SK-N-SH (cell line): ENCODE data around the gene ACOT7. TPM values are rescaled to one million over a fixed set of nuclear protein-coding genes. Genes with fewer than 3 reads are reported as not detected.
A peak's percentile ranks its signal among the peaks of the same experiment; 100 is the strongest.
"Not testable (repeated sequence)": the region's sequence is repeated elsewhere in the genome, so short reads cannot be mapped to it uniquely, and the experiment has no call there.

Experiments
- CTCF ChIA-PET: fragments of 300-600, 350-600 bp; formaldehyde crosslinking; extraction: SDS; loops from one replicate; lab custom pipeline; 2021; lab: Yijun Ruan, JAX
- POLR2A ChIA-PET: fragments of 350-600 bp; sonication (Branson Sonifier 250); formaldehyde crosslinking; extraction: SDS; loops from one replicate; lab custom pipeline; 2020; ENCODE audit warnings: antibody characterized with exemption, inconsistent platforms; lab: Yijun Ruan, JAX
- DNase-seq: peaks from one replicate; pipeline ENCODE4 v3.0.0; 2012
- H2AFZ ChIP-seq: fragments of 200-600 bp; sonication (generic); 2 replicates; pipeline ENCODE4 v1.8.1; 2016; ENCODE audit warnings: antibody characterized with exemption, mild to moderate bottlenecking, low read depth
- H3F3A ChIP-seq: fragments of 200-600 bp; sonication (generic); replicated peaks from 2 replicates; pipeline ENCODE3; 2016; ENCODE audit warnings: antibody characterized with exemption, mild to moderate bottlenecking; ENCODE audit not compliant: insufficient read depth
- H3K27ac ChIP-seq, 2 experiments: fragments of 200-500 bp in 1 of 2; fragments of 200-600 bp in 1 of 2; sonication (Bioruptor generic) in 1 of 2; sonication (generic), shearing (Covaris generic) in 1 of 2; 2 replicates each; pipeline versions ENCODE4 v1.5.1 to v1.6.1; 2014 to 2016; ENCODE audit warnings: low read depth in 2 of 2, inconsistent platforms in 1 of 2, low read length in 1 of 2, mild to moderate bottlenecking in 1 of 2, mixed read lengths in 1 of 2
- H3K27me3 ChIP-seq: fragments of 200-600 bp; sonication (generic), shearing (Covaris generic); 2 replicates; pipeline ENCODE4 v1.6.1; 2016; ENCODE audit warnings: mixed run types; ENCODE audit not compliant: insufficient read depth
- H3K36me3 ChIP-seq, 2 experiments: fragments of 200-500 bp in 1 of 2; fragments of 200-600 bp in 1 of 2; sonication (Bioruptor generic) in 1 of 2; sonication (generic) in 1 of 2; replicated peaks in 1 of 2; 2 replicates each; pipeline versions ENCODE3 to v1.5.1; 2014 to 2016; ENCODE audit warnings: low read length in 1 of 2, mild to moderate bottlenecking in 1 of 2; ENCODE audit not compliant: insufficient read depth in 2 of 2, control insufficient read depth in 1 of 2
- H3K4me1 ChIP-seq, 2 experiments: fragments of 200-500 bp in 1 of 2; fragments of 200-600 bp in 1 of 2; sonication (Bioruptor generic) in 1 of 2; sonication (generic), shearing (Covaris generic) in 1 of 2; 2 replicates each; pipeline versions ENCODE4 v1.5.1 to v1.6.1; 2014 to 2016; ENCODE audit warnings: low read depth in 1 of 2, low read length in 1 of 2, mixed run types in 1 of 2; ENCODE audit not compliant: insufficient read depth in 2 of 2, control insufficient read depth in 1 of 2
- H3K4me2 ChIP-seq: fragments of 200-600 bp; sonication (generic), shearing (Covaris generic); 2 replicates; pipeline ENCODE4 v1.6.1; 2017; ENCODE audit warnings: mixed run types
- H3K4me3 ChIP-seq, 2 experiments: fragments of 200-500 bp in 1 of 2; fragments of 200-600 bp in 1 of 2; sonication (Bioruptor generic) in 1 of 2; sonication (generic), shearing (Covaris generic) in 1 of 2; 2 replicates each; pipeline versions ENCODE4 v1.5.1 to v1.8.1; 2014 to 2016; ENCODE audit warnings: low read depth in 2 of 2, inconsistent platforms in 1 of 2, low read length in 1 of 2, mild to moderate bottlenecking in 1 of 2, mixed read lengths in 1 of 2, moderate library complexity in 1 of 2
- H3K79me2 ChIP-seq: fragments of 200-600 bp; sonication (generic); 2 replicates; pipeline ENCODE4 v1.8.1; 2017; ENCODE audit warnings: mild to moderate bottlenecking; ENCODE audit not compliant: insufficient read depth
- H3K9ac ChIP-seq: fragments of 200-600 bp; sonication (generic); 2 replicates; pipeline ENCODE4 v1.6.1; 2017; ENCODE audit warnings: mixed run types
- H3K9me2 ChIP-seq: fragments of 200-600 bp; sonication (generic); 2 replicates; pipeline ENCODE4 v1.6.1; 2017; ENCODE audit warnings: mixed run types
- H3K9me3 ChIP-seq: fragments of 200-600 bp; sonication (generic); 2 replicates; pipeline ENCODE4 v1.6.1; 2017; ENCODE audit warnings: mixed run types, mild to moderate bottlenecking, moderate library complexity
- H4K20me1 ChIP-seq: fragments of 200-600 bp; sonication (generic); 2 replicates; pipeline ENCODE4 v1.6.1; 2017; ENCODE audit warnings: mild to moderate bottlenecking, mixed run types; ENCODE audit not compliant: insufficient read depth
- RAD21 ChIP-seq: IDR thresholded peaks from 2 replicates; pipeline ENCODE4 v1.6.1; 2012; ENCODE audit warnings: mild to moderate bottlenecking, low read length
- RFX5 ChIP-seq: IDR thresholded peaks from 2 replicates; pipeline ENCODE4 v1.6.1; 2012; ENCODE audit warnings: mild to moderate bottlenecking, improper control_type of control experiment, low read length
- SIN3A ChIP-seq: IDR thresholded peaks from 2 replicates; pipeline ENCODE4 v1.6.1; 2012; ENCODE audit warnings: low read depth, mild to moderate bottlenecking, low read length, moderate library complexity, borderline replicate concordance
- SMC3 ChIP-seq: IDR thresholded peaks from 2 replicates; pipeline ENCODE4 v1.6.1; 2012; ENCODE audit warnings: low read depth, low read length, improper control_type of control experiment
- TCF12 ChIP-seq: IDR thresholded peaks from 2 replicates; pipeline ENCODE4 v1.4.0; 2012
- WGBS: methylation state at CpG from one replicate; pipeline ENCODE4 v1.1.6; 2017; ENCODE audit warnings: low lambda C conversion rate; 5-methylcytosine and 5-hydroxymethylcytosine counted together
- polyA plus RNA-seq, 3 experiments: library from polyadenylated mRNA; depleted of rRNA; stranded (reverse); fragments of >200 nt; gene quantifications; 2 replicates each; pipeline ENCODE4 v1.2.3, GENCODE V29; 2012
- TF ChIP-seq, protein P1 (sequence below): IDR thresholded peaks from 2 replicates; pipeline ENCODE4 v1.4.0; 2012; ENCODE audit warnings: low read depth
- TF ChIP-seq, protein P2 (sequence below): IDR thresholded peaks from 2 replicates; pipeline ENCODE4 v1.4.0; 2012; ENCODE audit warnings: low read depth, borderline replicate concordance
- TF ChIP-seq, protein P3 (sequence below): fragments of 200-600 bp; sonication (generic); IDR thresholded peaks from 2 replicates; pipeline ENCODE4 v1.6.1; 2017; ENCODE audit warnings: antibody characterized with exemption, mild to moderate bottlenecking, moderate library complexity

ACOT7 gene
- polyA plus RNA-seq, 1 of the 3 experiments (the other 2 are of a cell fraction): 289 TPM

DNA sequence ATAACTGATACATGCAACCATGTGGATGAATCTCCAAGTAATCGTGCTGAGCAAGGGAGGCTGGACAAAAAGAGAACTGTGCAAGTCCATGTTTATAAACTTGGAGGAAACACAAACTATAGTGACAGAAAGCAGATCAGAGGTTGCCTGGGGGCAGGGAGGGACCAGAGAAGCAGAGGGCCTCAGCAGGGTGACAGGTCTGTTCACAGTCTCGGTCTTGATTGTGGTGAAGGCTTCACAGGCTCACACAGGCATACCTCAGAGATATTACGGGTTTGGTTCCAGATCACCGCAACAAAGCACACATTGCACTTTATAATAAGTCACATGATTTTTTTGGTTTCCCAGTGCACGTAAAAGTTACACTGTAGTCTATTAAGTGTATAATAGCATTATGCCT, 28.5 kb downstream of the ACOT7 start:
- no peak overlapping the region for H2AFZ ChIP-seq
- no peak overlapping the region for H3K9ac ChIP-seq
- H3F3A ChIP-seq: no peaks in the 10 kb centered on the region
- H3K9me3 ChIP-seq: no peaks in the 10 kb centered on the region
- H3K4me3 ChIP-seq: no peak overlapping the region
- no peaks in the 10 kb centered on the region for H3K27me3 ChIP-seq
- H3K36me3 ChIP-seq: no peaks in the 10 kb centered on the region
- 0 out of 2 replicates have a peak, but pooled peaks cover 9% of the 10 kb centered on the region for H4K20me1 ChIP-seq
- TF ChIP-seq, protein P1, sequence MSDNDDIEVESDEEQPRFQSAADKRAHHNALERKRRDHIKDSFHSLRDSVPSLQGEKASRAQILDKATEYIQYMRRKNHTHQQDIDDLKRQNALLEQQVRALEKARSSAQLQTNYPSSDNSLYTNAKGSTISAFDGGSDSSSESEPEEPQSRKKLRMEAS: no peak
- TF ChIP-seq TCF12 (no peak), SIN3A (no peak)
- TF ChIP-seq, protein P2, sequence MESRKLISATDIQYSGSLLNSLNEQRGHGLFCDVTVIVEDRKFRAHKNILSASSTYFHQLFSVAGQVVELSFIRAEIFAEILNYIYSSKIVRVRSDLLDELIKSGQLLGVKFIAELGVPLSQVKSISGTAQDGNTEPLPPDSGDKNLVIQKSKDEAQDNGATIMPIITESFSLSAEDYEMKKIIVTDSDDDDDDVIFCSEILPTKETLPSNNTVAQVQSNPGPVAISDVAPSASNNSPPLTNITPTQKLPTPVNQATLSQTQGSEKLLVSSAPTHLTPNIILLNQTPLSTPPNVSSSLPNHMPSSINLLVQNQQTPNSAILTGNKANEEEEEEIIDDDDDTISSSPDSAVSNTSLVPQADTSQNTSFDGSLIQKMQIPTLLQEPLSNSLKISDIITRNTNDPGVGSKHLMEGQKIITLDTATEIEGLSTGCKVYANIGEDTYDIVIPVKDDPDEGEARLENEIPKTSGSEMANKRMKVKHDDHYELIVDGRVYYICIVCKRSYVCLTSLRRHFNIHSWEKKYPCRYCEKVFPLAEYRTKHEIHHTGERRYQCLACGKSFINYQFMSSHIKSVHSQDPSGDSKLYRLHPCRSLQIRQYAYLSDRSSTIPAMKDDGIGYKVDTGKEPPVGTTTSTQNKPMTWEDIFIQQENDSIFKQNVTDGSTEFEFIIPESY: no peak
- TF ChIP-seq, all 33 proteins: peak for 0
- no peak overlapping the region for H3K27ac ChIP-seq
- peaks cover 47% of the 10 kb centered on the region for H3K79me2 ChIP-seq
- H3K9me2 ChIP-seq: no peaks in the 10 kb centered on the region
- no peak overlapping the region for H3K4me2 ChIP-seq
- CTCF ChIA-PET: no interaction called here
- H3K4me1 ChIP-seq: peaks cover 3 to 23% of the 10 kb centered on the region in 2 experiments
- POLR2A ChIA-PET: no interaction called here
- no peak for DNase-seq
- WGBS: 85% methylated on average over 5 of the region's 5 CpGs

DNA sequence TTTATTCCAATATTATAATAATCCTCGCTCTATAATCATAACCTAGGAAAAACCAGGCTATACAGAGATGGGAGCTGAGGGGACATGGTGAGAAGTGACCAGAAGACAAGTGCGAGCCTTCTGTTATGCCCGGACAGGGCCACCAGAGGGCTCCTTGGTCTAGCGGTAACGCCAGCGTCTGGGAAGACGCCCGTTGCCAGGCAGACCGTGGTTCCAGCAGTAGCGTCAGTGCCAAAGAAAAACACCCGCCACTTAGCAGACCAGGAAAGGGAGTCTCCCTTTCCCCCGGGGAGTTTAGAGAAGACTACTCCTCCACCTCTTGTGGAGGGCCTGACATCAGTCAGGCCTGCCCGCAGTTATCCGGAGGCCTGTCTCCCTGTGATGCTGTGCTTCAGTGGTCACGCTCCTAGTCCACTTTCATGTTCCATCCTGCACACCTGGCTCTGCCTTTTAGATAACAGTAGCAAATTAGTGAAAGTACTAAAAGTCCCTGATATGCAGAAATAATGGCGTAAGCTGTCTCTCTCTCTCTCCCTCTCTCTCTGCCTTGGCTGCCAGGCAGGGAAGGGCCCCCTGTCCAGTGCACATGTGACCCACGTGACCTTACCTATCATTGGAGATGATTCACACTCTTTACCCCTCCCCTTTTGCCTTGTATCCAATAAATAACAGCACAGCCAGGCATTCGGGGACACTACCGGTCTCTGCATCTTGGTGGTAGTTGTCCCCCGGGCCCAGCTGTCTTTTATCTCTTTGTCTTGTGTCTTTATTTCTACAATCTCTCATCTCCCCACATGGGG, 30.3 kb downstream of the ACOT7 start:
- H3K79me2 ChIP-seq: peaks cover 51% of the 10 kb centered on the region; the same call in 1 of the 2 replicates
- H3K27me3 ChIP-seq, DNase-seq, H3K9ac ChIP-seq, H3K27ac ChIP-seq, H3K36me3 ChIP-seq, H2AFZ ChIP-seq, H3K9me2 ChIP-seq, H3K4me3 ChIP-seq, H3K9me3 ChIP-seq, H3F3A ChIP-seq, H3K4me2 ChIP-seq, H4K20me1 ChIP-seq: not testable (repeated sequence)
- 44% methylated on average over 14 of the region's 20 CpGs for WGBS
- H3K4me1 ChIP-seq: peaks cover 10 to 41% of the 10 kb centered on the region in 2 experiments
- CTCF ChIA-PET: interaction anchor here (0.6 to 11.1 kb wide), 27 partner anchors 8 to 310 kb away, joined by 3 to 123 read pairs (median 5); partner anchors contain the start of gene HES2
- POLR2A ChIA-PET: interaction anchor here (1.3 kb wide), 1 partner anchor 31 kb away, joined by 3 read pairs; no protein-coding TSS in a partner anchor
- TF ChIP-seq, protein P3, sequence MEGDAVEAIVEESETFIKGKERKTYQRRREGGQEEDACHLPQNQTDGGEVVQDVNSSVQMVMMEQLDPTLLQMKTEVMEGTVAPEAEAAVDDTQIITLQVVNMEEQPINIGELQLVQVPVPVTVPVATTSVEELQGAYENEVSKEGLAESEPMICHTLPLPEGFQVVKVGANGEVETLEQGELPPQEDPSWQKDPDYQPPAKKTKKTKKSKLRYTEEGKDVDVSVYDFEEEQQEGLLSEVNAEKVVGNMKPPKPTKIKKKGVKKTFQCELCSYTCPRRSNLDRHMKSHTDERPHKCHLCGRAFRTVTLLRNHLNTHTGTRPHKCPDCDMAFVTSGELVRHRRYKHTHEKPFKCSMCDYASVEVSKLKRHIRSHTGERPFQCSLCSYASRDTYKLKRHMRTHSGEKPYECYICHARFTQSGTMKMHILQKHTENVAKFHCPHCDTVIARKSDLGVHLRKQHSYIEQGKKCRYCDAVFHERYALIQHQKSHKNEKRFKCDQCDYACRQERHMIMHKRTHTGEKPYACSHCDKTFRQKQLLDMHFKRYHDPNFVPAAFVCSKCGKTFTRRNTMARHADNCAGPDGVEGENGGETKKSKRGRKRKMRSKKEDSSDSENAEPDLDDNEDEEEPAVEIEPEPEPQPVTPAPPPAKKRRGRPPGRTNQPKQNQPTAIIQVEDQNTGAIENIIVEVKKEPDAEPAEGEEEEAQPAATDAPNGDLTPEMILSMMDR: peak; percentile 67
- TF ChIP-seq RAD21: peak; percentile 59
- peak; percentile 92 for TF ChIP-seq RFX5
- peak; percentile 58 for TF ChIP-seq SMC3
